CD4-positive, alpha-beta T cell treated with Interleukin-17A for 1 hour (primary cell): ENCODE measurements around the gene SPRN.
"Not testable (repeated sequence)": the region's sequence is repeated elsewhere in the genome, so short reads cannot be mapped to it uniquely, and the experiment has no call there.

Source experiments
- DNase-seq: peaks from one replicate; pipeline ENCODE4 v3.0.0-alpha.2; 2020

The SPRN gene, protein sequence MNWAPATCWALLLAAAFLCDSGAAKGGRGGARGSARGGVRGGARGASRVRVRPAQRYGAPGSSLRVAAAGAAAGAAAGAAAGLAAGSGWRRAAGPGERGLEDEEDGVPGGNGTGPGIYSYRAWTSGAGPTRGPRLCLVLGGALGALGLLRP

GRCh38 chr10:133424601-133425000 lies at the start of gene SPRN:
SPRN (minus strand) TSS chr10:133424625; CDS start chr10:133423681, 944 bp downstream.
- DNase-seq = not testable (repeated sequence)

DNA sequence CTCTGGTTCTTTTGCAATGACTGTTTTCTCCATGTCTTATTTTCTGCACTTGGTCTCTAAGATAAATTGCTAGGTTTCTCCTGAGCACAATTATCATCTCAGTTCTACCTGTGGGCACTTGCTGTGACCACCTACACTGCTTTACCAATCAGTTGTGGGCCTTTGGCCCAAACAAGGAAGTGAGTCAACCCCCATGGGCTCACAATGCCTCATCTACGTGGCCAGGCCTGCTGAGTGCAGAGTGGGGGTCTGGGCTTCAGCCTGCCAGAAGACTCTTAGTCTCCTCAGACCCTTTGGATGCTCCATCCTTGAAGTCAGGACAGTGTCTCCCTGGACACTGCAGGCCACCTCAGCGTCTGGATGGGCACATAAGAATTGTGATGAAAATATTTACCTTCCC lies 49.6 kb upstream of the SPRN start:
- no peak for DNase-seq

- no peak for DNase-seq
Measured at GRCh38 chr10:133473270-133473669, 48.8 kb upstream of the SPRN start.

DNA sequence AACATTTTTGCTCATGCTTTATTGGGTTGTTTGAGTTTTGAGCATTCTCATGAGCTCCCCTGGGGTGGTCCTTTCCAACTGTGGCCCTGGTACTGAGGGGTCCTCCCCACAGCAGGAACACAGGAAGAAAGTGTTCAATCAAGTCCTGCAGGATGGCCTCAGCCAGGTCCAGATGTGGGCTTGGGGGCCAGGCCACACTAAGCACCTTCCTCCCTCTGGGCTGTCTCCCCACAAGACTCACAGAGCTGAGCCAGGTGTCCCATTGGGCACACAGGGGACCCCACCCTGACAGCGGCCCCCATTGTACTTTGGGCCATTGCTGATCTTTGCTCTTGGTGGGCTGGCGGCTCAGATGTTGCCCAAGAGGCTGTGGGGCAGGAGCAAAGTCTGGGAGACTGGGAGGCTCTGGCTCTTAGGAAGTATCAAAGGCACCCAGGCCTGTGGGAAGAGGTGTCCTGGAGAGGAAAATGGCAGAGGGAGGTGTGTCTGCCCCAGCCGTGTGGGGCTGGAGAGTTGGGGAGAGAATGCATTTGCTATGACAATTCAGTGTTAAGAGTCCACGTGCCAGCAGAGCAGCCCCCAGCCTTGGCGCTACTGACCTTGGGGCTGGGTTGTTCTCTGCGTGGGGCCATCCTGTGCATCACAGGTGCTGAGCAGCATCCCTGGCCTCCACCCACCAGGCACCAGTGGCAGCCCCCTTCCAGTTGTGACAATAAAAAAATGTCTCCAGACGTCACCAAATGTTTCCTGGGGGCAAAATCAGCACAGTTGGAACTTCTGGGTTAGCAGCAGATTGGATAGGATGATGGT lies 47.1 kb upstream of the SPRN start:
- no peak for DNase-seq

GRCh38 chr10:133469205-133469604 lies 44.8 kb upstream of the SPRN start:
- not testable (repeated sequence) for DNase-seq

- no peak for DNase-seq
Measured at GRCh38 chr10:133467286-133467911, 43.0 kb upstream of the SPRN start.

GRCh38 chr10:133466683-133467275 lies 42.4 kb upstream of the SPRN start:
- DNase-seq = no peak

DNA sequence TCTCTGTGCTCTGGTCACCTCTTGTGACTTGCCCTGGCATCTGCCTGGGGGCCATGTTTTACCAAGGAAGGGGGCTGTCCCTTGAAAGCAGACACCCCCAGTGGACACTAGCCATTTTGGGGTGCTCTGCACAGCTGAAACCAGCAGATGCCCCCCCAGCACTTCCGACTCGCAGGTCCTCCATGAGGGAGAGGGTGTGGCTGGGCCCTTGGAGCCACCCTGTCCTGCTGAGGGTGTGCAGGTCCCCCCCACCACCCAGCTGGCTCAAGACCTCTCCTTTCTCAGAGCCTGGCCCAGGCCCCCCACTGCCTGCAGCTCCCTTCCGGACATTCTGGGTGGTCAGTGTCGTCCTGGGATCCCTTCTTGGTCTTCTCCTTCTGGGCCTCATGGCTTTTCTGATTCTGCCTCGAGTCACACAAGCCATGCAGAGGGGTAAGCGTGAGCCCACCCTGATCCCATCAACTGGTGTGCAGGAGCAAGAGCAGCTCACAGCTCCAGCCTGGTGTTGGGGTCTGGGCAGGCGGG lies 41.6 kb upstream of the SPRN start:
- no peak for DNase-seq

DNA sequence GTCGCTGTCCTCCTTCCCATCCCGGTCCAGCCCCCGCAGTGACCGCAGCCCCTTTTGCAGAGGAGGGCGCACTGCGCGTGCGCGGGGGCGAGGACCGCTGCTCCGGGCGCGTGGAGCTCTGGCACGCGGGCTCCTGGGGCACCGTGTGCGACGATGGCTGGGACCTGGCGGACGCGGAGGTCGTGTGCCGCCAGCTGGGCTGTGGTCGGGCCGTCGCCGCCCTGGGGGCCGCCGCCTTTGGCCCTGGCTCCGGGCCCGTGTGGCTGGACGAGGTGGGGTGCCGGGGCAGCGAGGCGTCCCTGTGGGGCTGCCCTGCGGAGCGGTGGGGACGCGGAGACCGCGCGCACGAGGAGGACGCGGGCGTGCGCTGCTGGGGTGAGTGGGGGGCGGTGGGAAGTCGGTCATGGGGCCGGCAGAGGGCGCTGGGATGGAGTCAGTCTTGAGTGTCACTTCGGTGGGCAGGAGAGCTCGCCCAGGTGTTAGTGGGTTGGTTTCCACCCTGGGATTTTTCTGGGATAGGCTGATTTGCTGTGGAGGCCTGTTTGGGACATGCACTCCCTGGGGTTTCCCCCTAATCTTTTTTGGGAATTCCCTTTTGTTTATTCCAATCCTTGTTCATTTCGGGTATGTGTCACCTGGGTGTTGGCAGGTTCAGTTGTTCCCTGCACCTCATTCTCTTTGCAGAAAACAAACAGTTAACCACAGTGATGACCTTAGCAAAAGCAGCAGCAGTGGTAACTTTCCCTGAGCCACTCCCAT lies 40.9 kb upstream of the SPRN start:
- DNase-seq = no peak

DNA sequence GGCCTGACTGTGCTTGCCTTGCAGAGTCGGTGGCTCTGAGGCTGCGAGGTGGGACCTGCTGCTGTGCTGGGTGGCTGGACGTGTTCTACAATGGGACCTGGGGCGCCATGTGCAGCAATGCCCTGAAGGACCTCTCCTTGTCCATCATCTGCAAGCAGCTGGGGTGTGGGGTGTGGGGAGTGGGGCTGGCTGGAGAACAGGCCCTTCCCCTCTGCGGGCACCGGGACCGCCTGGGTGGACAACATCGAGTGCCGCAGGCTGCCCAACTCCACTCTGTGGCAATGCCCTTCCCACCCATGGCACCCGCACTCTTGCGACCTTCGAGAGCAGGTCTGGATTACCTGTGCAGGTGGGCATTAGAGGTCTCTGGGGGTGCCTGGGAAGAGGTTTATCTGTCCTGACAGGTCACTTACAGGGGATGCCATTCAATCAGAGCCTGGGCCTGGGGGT lies 40.2 kb upstream of the SPRN start:
- DNase-seq = no peak

DNA sequence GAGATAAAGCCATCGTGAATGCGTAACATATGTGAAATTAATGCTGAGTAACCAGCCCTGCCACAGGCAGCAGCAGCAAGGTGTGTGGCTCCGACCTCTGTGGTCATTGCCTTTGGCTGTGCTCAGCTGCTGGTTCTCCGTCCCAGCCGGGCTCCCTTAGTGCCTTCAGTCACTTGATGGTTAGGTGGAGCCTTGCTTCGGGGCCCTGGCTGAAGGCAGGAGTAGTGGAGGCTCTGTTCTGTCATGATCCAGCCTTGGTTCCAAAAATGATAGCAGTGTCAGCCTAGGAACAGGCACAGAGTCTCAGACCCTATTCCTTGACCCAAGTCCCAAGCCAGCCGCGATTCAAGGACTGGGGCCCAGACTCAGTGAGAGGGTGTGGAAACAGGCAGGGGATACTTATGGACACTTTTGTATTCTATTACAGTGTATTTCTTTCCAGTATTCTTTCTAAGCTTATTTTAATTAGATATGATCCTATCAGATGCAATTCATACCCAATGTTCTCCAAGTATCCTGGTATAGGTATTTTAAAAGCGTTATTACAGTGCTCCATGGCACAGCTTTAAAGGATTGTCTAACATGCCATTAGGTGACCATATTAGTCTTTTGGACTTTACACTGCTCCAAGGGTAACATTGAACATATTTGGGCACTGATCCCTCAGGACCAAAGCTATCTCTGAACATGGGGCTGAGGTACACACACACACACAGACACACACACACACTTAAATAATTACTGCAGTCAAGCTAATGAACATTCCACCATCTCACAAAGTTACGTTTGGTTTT lies 38.3 kb upstream of the SPRN start:
- no peak for DNase-seq

GRCh38 chr10:133461841-133462240 lies 37.4 kb upstream of the SPRN start:
- DNase-seq = no peak

DNA sequence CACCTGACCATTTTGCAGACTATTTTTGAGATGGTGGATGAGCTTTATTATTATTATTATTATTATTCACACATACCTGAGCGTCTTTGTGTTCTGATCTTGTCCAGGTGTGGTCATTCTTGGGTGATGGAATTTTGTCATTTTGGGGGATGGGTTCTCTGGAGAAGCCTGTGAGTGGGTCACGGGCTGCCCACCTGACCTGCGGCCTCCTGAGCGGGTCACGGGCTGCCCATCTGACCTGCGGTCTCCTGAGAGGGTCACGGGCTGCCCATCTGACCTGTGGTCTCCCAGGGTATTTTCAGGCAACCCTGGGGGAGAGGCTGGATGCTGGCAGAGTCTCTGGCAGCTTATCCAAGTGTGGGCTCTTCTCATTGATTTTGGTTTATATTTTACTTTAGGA lies 36.6 kb upstream of the SPRN start:
- no peak for DNase-seq

DNA sequence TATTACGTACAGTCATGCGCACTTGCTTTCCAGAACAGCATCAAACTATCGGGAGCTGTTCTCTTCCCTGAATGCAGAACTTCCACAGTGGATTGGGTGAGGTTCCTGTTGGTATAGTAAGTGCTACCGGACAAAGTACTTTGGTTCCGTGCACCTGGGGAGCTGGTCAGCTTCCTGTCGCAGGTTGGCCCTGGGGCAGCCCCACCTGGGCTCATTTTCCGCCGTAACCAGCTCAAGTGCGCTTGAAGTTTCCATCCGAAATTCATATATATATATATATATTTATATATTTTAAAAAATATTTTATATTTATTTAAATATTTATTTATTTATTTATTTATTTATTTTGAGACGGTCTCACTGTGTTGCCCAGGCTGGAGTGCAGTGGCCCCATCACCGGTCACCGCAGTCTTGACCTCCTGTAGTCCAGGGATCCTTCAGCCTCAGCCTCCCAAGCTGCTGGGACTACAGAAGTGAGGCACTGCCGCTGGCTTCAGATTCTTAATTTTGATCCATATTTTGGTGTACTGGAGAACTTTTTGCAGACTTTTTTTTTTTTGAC lies 35.9 kb upstream of the SPRN start:
- DNase-seq = no peak

- DNase-seq = no peak
Measured at GRCh38 chr10:133459454-133460207, 35.2 kb upstream of the SPRN start.

- DNase-seq = no peak
Measured at GRCh38 chr10:133458710-133459453, 34.5 kb upstream of the SPRN start.

- DNase-seq = no peak
Measured at GRCh38 chr10:133458021-133458709, 33.7 kb upstream of the SPRN start.

- DNase-seq = no peak
Measured at GRCh38 chr10:133457100-133457841, 32.8 kb upstream of the SPRN start.
